ENCODE data around the gene PMEPA1.

The PMEPA1 gene

GRCh38 chr20:57658833-57659516, 50.8 kb downstream of the PMEPA1 start:
- DNase-seq, result no peak

- no peak for DNase-seq
These were observed 51.4 kb downstream of the PMEPA1 start for GRCh38 chr20:57658447-57658832.

GRCh38 chr20:57657535-57658446, 52.0 kb downstream of the PMEPA1 start:
- no peak for DNase-seq

GRCh38 chr20:57656821-57657534, 52.8 kb downstream of the PMEPA1 start:
- no peak for DNase-seq

- no peak for DNase-seq
These were observed 53.5 kb downstream of the PMEPA1 start for GRCh38 chr20:57656252-57656820.

- no peak for DNase-seq
These were observed 54.0 kb downstream of the PMEPA1 start for GRCh38 chr20:57655809-57656155.

GRCh38 chr20:57654998-57655808, 54.6 kb downstream of the PMEPA1 start:
- DNase-seq, result no peak

- DNase-seq, result no peak
These were observed 55.3 kb downstream of the PMEPA1 start for GRCh38 chr20:57654363-57654997.

GRCh38 chr20:57653910-57654309, 55.9 kb downstream of the PMEPA1 start:
- DNase-seq, result no peak

- DNase-seq, result no peak
These were observed 56.3 kb downstream of the PMEPA1 start for GRCh38 chr20:57653546-57653900.

- no peak for DNase-seq
These were observed 56.9 kb downstream of the PMEPA1 start for GRCh38 chr20:57652606-57653545.

- DNase-seq, result no peak
These were observed 57.8 kb downstream of the PMEPA1 start for GRCh38 chr20:57651881-57652605.

- DNase-seq, result no peak
These were observed 58.9 kb downstream of the PMEPA1 start for GRCh38 chr20:57650756-57651483.

- DNase-seq, result no peak
These were observed 59.5 kb downstream of the PMEPA1 start for GRCh38 chr20:57650266-57650665.

- DNase-seq, result no peak
These were observed 60.2 kb downstream of the PMEPA1 start for GRCh38 chr20:57649617-57650015.

GRCh38 chr20:57648878-57649616, 60.8 kb downstream of the PMEPA1 start:
- no peak for DNase-seq

GRCh38 chr20:57647933-57648785, 61.7 kb downstream of the PMEPA1 start:
- no peak for DNase-seq

All from NCI-H510A treated with DMSO at 0.1 percent for 48 hours (cell line).